GM18498 (cell line): ENCODE data around the gene PLCB4.
A peak's percentile ranks its signal among the peaks of the same experiment; 100 is the strongest.

ENCODE experiments used
- ATAC-seq: cut with Tn5 transposase; IDR thresholded peaks from one replicate; pipeline ENCODE4 v1.9.1; 2021; ENCODE audit warnings: mild to moderate bottlenecking, moderate library complexity; ENCODE audit not compliant: unreplicated experiment

The PLCB4 gene

GRCh38 chr20:9476637-9477036 is 407.8 kb downstream of the PLCB4 start:
- ATAC-seq: no peak

GRCh38 chr20:9478771-9479170 is 409.9 kb downstream of the PLCB4 start:
- no peak for ATAC-seq

GRCh38 chr20:9480066-9480465 is 411.2 kb downstream of the PLCB4 start:
- ATAC-seq: no peak

- ATAC-seq: no peak
Measured at GRCh38 chr20:9482180-9482579, 413.3 kb downstream of the PLCB4 start.

- no peak for ATAC-seq
Measured at GRCh38 chr20:9483131-9483530, 414.2 kb downstream of the PLCB4 start.

GRCh38 chr20:9485614-9486340 is 416.9 kb downstream of the PLCB4 start:
- ATAC-seq: no peak

GRCh38 chr20:9487231-9487630 is 418.3 kb downstream of the PLCB4 start:
- ATAC-seq: no peak

- ATAC-seq: no peak
Measured at GRCh38 chr20:9488063-9488462, 419.2 kb downstream of the PLCB4 start.

- ATAC-seq: no peak
Measured at GRCh38 chr20:9490161-9490560, 421.3 kb downstream of the PLCB4 start.

- ATAC-seq: no peak
Measured at GRCh38 chr20:9490631-9491030, 421.7 kb downstream of the PLCB4 start.

- ATAC-seq: no peak
Measured at GRCh38 chr20:9491324-9491723, 422.4 kb downstream of the PLCB4 start.

GRCh38 chr20:9492067-9492466 is 423.2 kb downstream of the PLCB4 start:
- no peak for ATAC-seq

GRCh38 chr20:9493803-9494202 is 424.9 kb downstream of the PLCB4 start:
- no peak for ATAC-seq

GRCh38 chr20:9495701-9496100 is 426.8 kb downstream of the PLCB4 start:
- ATAC-seq: no peak

- ATAC-seq: no peak
Measured at GRCh38 chr20:9496155-9496554, 427.3 kb downstream of the PLCB4 start.

GRCh38 chr20:9498322-9498721 is 429.4 kb downstream of the PLCB4 start:
- ATAC-seq: no peak

- ATAC-seq: no peak
Measured at GRCh38 chr20:9499126-9499899, 430.4 kb downstream of the PLCB4 start.

GRCh38 chr20:9500121-9500520 is 431.2 kb downstream of the PLCB4 start:
- peak; percentile 82 for ATAC-seq

GRCh38 chr20:9501473-9501872 is 432.6 kb downstream of the PLCB4 start:
- ATAC-seq: no peak

GRCh38 chr20:9503526-9504245 is 434.8 kb downstream of the PLCB4 start:
- ATAC-seq: no peak

- ATAC-seq: no peak
Measured at GRCh38 chr20:9506280-9506821, 437.5 kb downstream of the PLCB4 start.
